Lower lobe of right lung (tissue), 2 donors: Measurements from ENCODE around the gene DCAF12L1. TPM values are rescaled to one million over a fixed set of nuclear protein-coding genes. Genes with fewer than 3 reads are reported as not detected.

ENCODE experiments used
- ATAC-seq, 2 donors: fragments of 200-7000 bp; cut with Tn5 transposase; one replicate each; pipeline ENCODE4 v1.9.1; 2020 to 2022; ENCODE audit warnings: mild to moderate bottlenecking in 2 of 2, moderate library complexity in 2 of 2
- DNase-seq: peaks from one replicate; pipeline ENCODE4 v3.0.0-alpha.2; 2020
- H3K27ac ChIP-seq: fragments of 200-600 bp; one replicate; pipeline ENCODE4 v1.8.0; 2022
- H3K27me3 ChIP-seq: fragments of 200-600 bp; one replicate; pipeline ENCODE4 v1.8.0; 2022; ENCODE audit warnings: low read depth
- H3K36me3 ChIP-seq: fragments of 200-600 bp; one replicate; pipeline ENCODE4 v1.8.0; 2022; ENCODE audit warnings: mild to moderate bottlenecking
- H3K4me1 ChIP-seq: fragments of 200-600 bp; one replicate; pipeline ENCODE4 v1.8.0; 2022
- H3K4me3 ChIP-seq: fragments of 200-600 bp; one replicate; pipeline ENCODE4 v1.8.0; 2022; ENCODE audit warnings: mild to moderate bottlenecking
- H3K9me3 ChIP-seq: fragments of 200-600 bp; one replicate; pipeline ENCODE4 v1.8.0; 2022
- CTCF ChIP-seq: fragments of 200-600 bp; IDR thresholded peaks from one replicate; pipeline ENCODE4 v1.8.0; 2022; ENCODE audit warnings: antibody characterized with exemption, mild to moderate bottlenecking
- intact Hi-C: fragments of 100-400 bp; cut with DNase I; formaldehyde crosslinking; loops from one replicate; pipeline ENCODE4 v1.11.0; 2022
- long read RNA-seq: library from polyadenylated mRNA; unstranded; transcript quantifications from one replicate; pipeline ENCODE4 v2.0.0, GENCODE V29; 2021
- total RNA-seq: library from RNA; stranded (reverse); fragmentation: NEBNext Ultra II Directional; extraction: Animal tissue kit (Norgen Biotek cat#: 25700); gene quantifications from one replicate; pipeline ENCODE4 v1.2.1, GENCODE V29; 2021
- donor health status: DM: no; HTN: yes; CAD: no; lungs with severe emphysema.

Gene DCAF12L1
- not detected for total RNA-seq
- long read RNA-seq: 0 reads

GRCh38 chrX:126552313-126553022, at the start of gene DCAF12L1:
Gene DCAF12L1 (minus strand): TSS chrX:126552814. CDS start chrX:126552608, 206 bp downstream.
- no peaks in the 10 kb centered on the region for H3K36me3 ChIP-seq
- no peaks in the 10 kb centered on the region for H3K4me1 ChIP-seq
- no peak within 1 kb of the TSS for H3K4me3 ChIP-seq
- H3K27ac ChIP-seq: no peak within 1 kb of the TSS
- TF ChIP-seq CTCF: no peak
- ATAC-seq (peak in 1 of 2 donors; percentile 26), DNase-seq (no peak)
- intact Hi-C loops: no loop called here
- H3K27me3 ChIP-seq: no peaks in the 10 kb centered on the region
- H3K9me3 ChIP-seq: no peaks in the 10 kb centered on the region

DNA sequence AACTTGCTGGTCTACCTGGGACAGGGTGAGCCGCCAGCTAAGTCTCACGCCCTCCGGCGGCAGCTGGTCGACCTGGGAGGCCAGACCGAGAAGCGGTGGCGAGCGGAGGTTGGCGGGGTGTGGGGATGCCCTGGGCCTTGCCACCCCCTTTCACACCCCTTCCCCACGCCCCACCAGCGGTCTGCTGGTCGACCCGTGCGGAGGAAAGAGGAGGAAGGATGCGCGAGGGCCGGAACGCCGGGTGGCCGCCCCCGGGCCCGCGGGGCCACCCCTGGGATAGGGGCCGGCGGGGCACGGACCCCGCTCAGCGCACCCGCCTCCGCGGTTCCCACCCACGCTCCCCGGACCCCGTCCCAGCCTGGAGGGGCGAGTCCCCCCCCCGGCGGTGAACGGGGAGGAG, 28.3 kb upstream of the DCAF12L1 start:
- intact Hi-C loops: no loop called here
- H3K4me1 ChIP-seq: no peaks in the 10 kb centered on the region
- no peaks in the 10 kb centered on the region for H3K27me3 ChIP-seq
- TF ChIP-seq CTCF: no peak
- H3K9me3 ChIP-seq: no peaks in the 10 kb centered on the region
- no peaks in the 10 kb centered on the region for H3K36me3 ChIP-seq
- no peak for ATAC-seq
- H3K27ac ChIP-seq: no peak overlapping the region
- no peak for DNase-seq
- H3K4me3 ChIP-seq: no peak overlapping the region

DNA sequence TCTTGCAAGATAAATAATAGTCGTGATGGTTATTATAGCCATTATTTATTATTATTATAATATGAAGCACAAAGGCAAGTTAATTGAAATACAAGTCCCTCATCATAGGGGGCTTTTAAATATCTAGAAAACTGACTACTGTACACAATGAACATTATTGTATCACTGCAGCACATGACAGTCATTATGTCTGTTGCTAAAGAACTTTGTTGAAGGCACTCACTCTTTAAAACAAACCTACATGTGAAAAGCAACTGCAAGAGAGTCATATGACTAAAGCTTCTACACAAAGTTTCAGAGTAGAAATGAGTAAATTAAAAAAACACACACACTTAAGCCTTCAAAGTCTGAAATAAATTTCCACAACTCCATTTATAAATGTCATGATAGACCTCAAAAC, 23.3 kb upstream of the DCAF12L1 start:
- Histone ChIP-seq H3K27me3 (no peaks in the 10 kb centered on the region), H3K36me3 (no peaks in the 10 kb centered on the region), H3K4me3 (no peak overlapping the region), H3K4me1 (no peaks in the 10 kb centered on the region), H3K27ac (no peak overlapping the region), H3K9me3 (no peaks in the 10 kb centered on the region)
- TF ChIP-seq CTCF: no peak
- no peak for ATAC-seq
- DNase-seq: no peak
- intact Hi-C loops: no loop called here

DNA sequence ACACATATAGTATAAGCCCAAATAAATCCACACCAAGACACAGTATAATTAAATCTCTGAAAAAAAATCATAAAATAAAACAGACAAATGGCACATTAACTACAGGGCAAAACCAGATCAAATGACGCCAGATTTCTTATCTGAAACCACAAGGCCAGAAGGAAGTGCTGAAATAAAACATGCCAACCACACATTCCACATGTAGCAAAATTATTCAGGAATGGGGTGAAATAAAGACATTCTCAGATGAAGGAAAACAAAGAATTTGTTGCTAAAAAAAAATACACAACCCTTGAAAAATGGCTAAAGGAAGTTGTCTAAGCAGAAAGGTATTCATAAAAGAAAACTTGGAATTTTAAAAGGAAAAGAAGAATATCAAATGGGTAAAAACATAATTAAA, 4.5 kb upstream of the DCAF12L1 start:
- H3K36me3 ChIP-seq: no peaks in the 10 kb centered on the region
- ATAC-seq: no peak
- no peaks in the 10 kb centered on the region for H3K9me3 ChIP-seq
- H3K27ac ChIP-seq: no peak overlapping the region
- DNase-seq: no peak
- no peaks in the 10 kb centered on the region for H3K4me1 ChIP-seq
- intact Hi-C loops: no loop called here
- TF ChIP-seq CTCF: no peak
- H3K4me3 ChIP-seq: no peak overlapping the region
- no peaks in the 10 kb centered on the region for H3K27me3 ChIP-seq

- Histone ChIP-seq H3K27ac (no peak overlapping the region), H3K36me3 (no peaks in the 10 kb centered on the region), H3K27me3 (no peaks in the 10 kb centered on the region), H3K9me3 (no peaks in the 10 kb centered on the region), H3K4me1 (no peaks in the 10 kb centered on the region), H3K4me3 (no peak overlapping the region)
- no peak for DNase-seq
- no peak for ATAC-seq
- intact Hi-C loops: no loop called here
- no peak for TF ChIP-seq CTCF
Measured at GRCh38 chrX:126551725-126552312, 795 bp downstream of the DCAF12L1 start.
